BLaER1 treated with 17β-estradiol and CSF1 and Interleukin-3, amounts not matched to agents 10 nM and 100 nM (cell line): ENCODE measurements around the gene FAM20B.

ENCODE experiments used
- H3K27ac ChIP-seq, 11 experiments: shearing (Covaris generic); formaldehyde crosslinking; 2 replicates each; pipeline ENCODE4 v1.8.1; 2022
- H3K27me3 ChIP-seq, 11 experiments: shearing (Covaris generic); formaldehyde crosslinking; 2 replicates each; pipeline ENCODE4 v1.8.1; 2022
- H3K36me3 ChIP-seq, 11 experiments: shearing (Covaris generic); formaldehyde crosslinking; 2 replicates each; pipeline ENCODE4 v1.8.1; 2022
- H3K4me1 ChIP-seq, 10 experiments: shearing (Covaris generic); formaldehyde crosslinking; 2 replicates each; pipeline ENCODE4 v1.8.1; 2022
- H3K4me2 ChIP-seq, 11 experiments: shearing (Covaris generic); formaldehyde crosslinking; 2 replicates each; pipeline ENCODE4 v1.8.1; 2022
- H3K4me3 ChIP-seq, 10 experiments: shearing (Covaris generic); formaldehyde crosslinking; 2 replicates each; pipeline ENCODE4 v1.8.1; 2022
- H3K9ac ChIP-seq, 11 experiments: shearing (Covaris generic); formaldehyde crosslinking; 2 replicates each; pipeline ENCODE4 v1.8.1; 2022
- H3K9me3 ChIP-seq, 11 experiments: shearing (Covaris generic); formaldehyde crosslinking; replicated peaks in 1 of 11; 2 replicates each; pipeline ENCODE4 v1.8.1; 2022
- H4K20me1 ChIP-seq, 11 experiments: shearing (Covaris generic); formaldehyde crosslinking; 2 replicates each; pipeline ENCODE4 v1.8.1; 2022
- Cebpa-rat ChIP-seq, 11 experiments: shearing (Covaris generic); IDR thresholded peaks; 2 replicates each; pipeline ENCODE4 v1.8.1; 2022

The FAM20B gene

GRCh38 chr1:179042087-179042486 lies 16.4 kb downstream of the FAM20B start:
- Histone ChIP-seq H3K9ac (no peak overlapping the region), H3K4me2 (no peak overlapping the region), H3K27ac (no peak overlapping the region), H3K4me3 (no peak overlapping the region), H3K27me3 (no peaks in the 10 kb centered on the region), H3K4me1 (peaks cover 0 to 22% (median 15%) of the 10 kb centered on the region in 10 experiments; a peak in 15 of 20 replicates), H3K36me3 (peaks cover 31 to 53% (median 37%) of the 10 kb centered on the region in 11 experiments), H4K20me1 (peaks cover 3 to 70% (median 16%) of the 10 kb centered on the region in 11 experiments; a peak in 18 of 22 replicates), H3K9me3 (peaks cover 14 to 60% (median 45%) of the 10 kb centered on the region in 11 experiments)
- no peak for TF ChIP-seq Cebpa-rat (IDR thresholded peaks at IDR 0.05)

- Histone ChIP-seq H3K9ac (no peak overlapping the region), H3K9me3 (peaks cover 14 to 60% (median 45%) of the 10 kb centered on the region in 11 experiments), H3K4me3 (no peak overlapping the region), H3K27me3 (no peaks in the 10 kb centered on the region), H3K4me1 (peaks cover 0 to 15% (median 10%) of the 10 kb centered on the region in 10 experiments; a peak in 15 of 20 replicates), H4K20me1 (peaks cover 0 to 70% (median 17%) of the 10 kb centered on the region in 11 experiments; a peak in 14 of 22 replicates), H3K27ac (no peak overlapping the region), H3K36me3 (peaks cover 31 to 53% (median 37%) of the 10 kb centered on the region in 11 experiments), H3K4me2 (no peak overlapping the region)
- no peak for TF ChIP-seq Cebpa-rat (IDR thresholded peaks at IDR 0.05)
Measured at GRCh38 chr1:179042700-179043099, 17.0 kb downstream of the FAM20B start.

- peaks cover 31 to 53% (median 37%) of the 10 kb centered on the region in 11 experiments for H3K36me3 ChIP-seq
- no peak overlapping the region for H3K4me3 ChIP-seq
- peaks cover 14 to 60% (median 45%) of the 10 kb centered on the region in 11 experiments for H3K9me3 ChIP-seq
- no peak overlapping the region for H3K27ac ChIP-seq
- TF ChIP-seq Cebpa-rat (IDR thresholded peaks at IDR 0.05), result no peak
- no peak overlapping the region for H3K4me2 ChIP-seq
- peaks cover 0 to 18% (median 9%) of the 10 kb centered on the region in 10 experiments; a peak in 15 of 20 replicates for H3K4me1 ChIP-seq
- no peaks in the 10 kb centered on the region for H3K27me3 ChIP-seq
- H3K9ac ChIP-seq, result no peak overlapping the region
- peaks cover 0 to 70% (median 13%) of the 10 kb centered on the region in 11 experiments; a peak in 14 of 22 replicates for H4K20me1 ChIP-seq
Measured at GRCh38 chr1:179043266-179043665, 17.6 kb downstream of the FAM20B start.

- Histone ChIP-seq H3K27ac (no peak overlapping the region), H3K4me3 (no peak overlapping the region), H4K20me1 (peaks cover 0 to 69% (median 8%) of the 10 kb centered on the region in 11 experiments; a peak in 12 of 22 replicates), H3K4me1 (peaks cover 0 to 13% (median 5%) of the 10 kb centered on the region in 10 experiments; a peak in 12 of 20 replicates), H3K36me3 (peaks cover 31 to 53% (median 37%) of the 10 kb centered on the region in 11 experiments), H3K9ac (no peak overlapping the region), H3K9me3 (peaks cover 14 to 60% (median 45%) of the 10 kb centered on the region in 11 experiments), H3K27me3 (no peaks in the 10 kb centered on the region), H3K4me2 (no peak overlapping the region)
- no peak for TF ChIP-seq Cebpa-rat (IDR thresholded peaks at IDR 0.05)
Measured at GRCh38 chr1:179043907-179044306, 18.2 kb downstream of the FAM20B start.

- no peak overlapping the region for H3K27ac ChIP-seq
- H3K9ac ChIP-seq, result no peak overlapping the region
- H3K36me3 ChIP-seq, result peaks cover 36 to 70% (median 50%) of the 10 kb centered on the region in 11 experiments
- H3K4me2 ChIP-seq, result no peak overlapping the region
- no peak overlapping the region for H3K4me3 ChIP-seq
- H3K4me1 ChIP-seq, result peaks cover 0 to 14% (median 6%) of the 10 kb centered on the region in 10 experiments; a peak in 9 of 20 replicates
- peaks cover 0 to 63% (median 8%) of the 10 kb centered on the region in 11 experiments; a peak in 10 of 22 replicates for H4K20me1 ChIP-seq
- TF ChIP-seq Cebpa-rat (IDR thresholded peaks at IDR 0.05), result no peak
- no peaks in the 10 kb centered on the region for H3K27me3 ChIP-seq
- peaks cover 6 to 29% (median 20%) of the 10 kb centered on the region in 11 experiments; a peak in 21 of 22 replicates for H3K9me3 ChIP-seq
Measured at GRCh38 chr1:179046808-179047635, 21.3 kb downstream of the FAM20B start.

- H3K27me3 ChIP-seq, result no peaks in the 10 kb centered on the region
- no peak overlapping the region for H3K4me2 ChIP-seq
- H3K4me1 ChIP-seq, result peaks cover 0 to 17% (median 7%) of the 10 kb centered on the region in 10 experiments; a peak in 10 of 20 replicates
- TF ChIP-seq Cebpa-rat (IDR thresholded peaks at IDR 0.05), result no peak
- no peak overlapping the region for H3K27ac ChIP-seq
- H3K9me3 ChIP-seq, result peaks cover under 1 to 23% (median 14%) of the 10 kb centered on the region in 11 experiments; a peak in 20 of 22 replicates
- peaks cover 30 to 64% (median 44%) of the 10 kb centered on the region in 11 experiments for H3K36me3 ChIP-seq
- H3K9ac ChIP-seq, result no peak overlapping the region
- peaks cover 0 to 57% (median 8%) of the 10 kb centered on the region in 11 experiments; a peak in 10 of 22 replicates for H4K20me1 ChIP-seq
- H3K4me3 ChIP-seq, result no peak overlapping the region
Measured at GRCh38 chr1:179047636-179047997, 21.9 kb downstream of the FAM20B start.

- Histone ChIP-seq H3K4me3 (no peak overlapping the region), H4K20me1 (peaks cover 0 to 48% (median 8%) of the 10 kb centered on the region in 11 experiments; a peak in 8 of 22 replicates), H3K4me2 (no peak overlapping the region), H3K9ac (peak overlapping the region in 1 of 11 experiments; percentile 35; a peak in 1 of 22 replicates), H3K4me1 (peaks cover 0 to 23% (median 6%) of the 10 kb centered on the region in 10 experiments; a peak in 10 of 20 replicates), H3K9me3 (peaks cover 0 to 14% (median 4%) of the 10 kb centered on the region in 11 experiments; a peak in 12 of 22 replicates), H3K27ac (no peak overlapping the region), H3K27me3 (no peaks in the 10 kb centered on the region), H3K36me3 (peaks cover 21 to 62% (median 37%) of the 10 kb centered on the region in 11 experiments)
- no peak for TF ChIP-seq Cebpa-rat (IDR thresholded peaks at IDR 0.05)
Measured at GRCh38 chr1:179048339-179049124, 22.8 kb downstream of the FAM20B start.

GRCh38 chr1:179052776-179053175 lies 27.1 kb downstream of the FAM20B start:
- no peak overlapping the region for H3K4me3 ChIP-seq
- H3K4me1 ChIP-seq, result peaks cover 0 to 23% (median 5%) of the 10 kb centered on the region in 10 experiments; a peak in 7 of 20 replicates
- no peak for TF ChIP-seq Cebpa-rat (IDR thresholded peaks at IDR 0.05)
- no peak overlapping the region for H3K27ac ChIP-seq
- H4K20me1 ChIP-seq, result peaks cover 0 to 11% (median 0%) of the 10 kb centered on the region in 11 experiments; a peak in 6 of 22 replicates
- no peaks in the 10 kb centered on the region for H3K27me3 ChIP-seq
- H3K36me3 ChIP-seq, result peaks cover 35 to 74% (median 55%) of the 10 kb centered on the region in 11 experiments
- no peak overlapping the region for H3K9ac ChIP-seq
- peaks cover 0 to 18% (median 11%) of the 10 kb centered on the region in 11 experiments; a peak in 9 of 22 replicates for H3K9me3 ChIP-seq
- H3K4me2 ChIP-seq, result peak overlapping the region in 1 of 11 experiments; percentile 7; a peak in 1 of 22 replicates
